Subcutaneous adipose tissue (tissue), 4 donors: ENCODE measurements around the gene PRR15. TPM values are rescaled to one million over a fixed set of nuclear protein-coding genes. Genes with fewer than 3 reads are reported as not detected.

Source experiments
- CTCF ChIP-seq: fragments of 450-650 bp; IDR thresholded peaks from one replicate; pipeline ENCODE4 v1.5.1; 2016; ENCODE audit warnings: low read depth, mild to moderate bottlenecking, control low read depth, antibody characterized with exemption, moderate library complexity
- total RNA-seq, 4 donors: library from RNA; depleted of rRNA; stranded (reverse); fragments of >200 nt; gene quantifications; one replicate each; pipeline ENCODE4 v1.1.0, GENCODE V29; 2016

The PRR15 gene
- total RNA-seq, 4 donors from 2014 or later = 0.34 to 0.88 (median 0.38) TPM; not detected in 1

GRCh38 chr7:29572558-29572957, 8.9 kb downstream of the PRR15 start:
- TF ChIP-seq CTCF = no peak

- TF ChIP-seq CTCF = no peak
These were observed 9.9 kb downstream of the PRR15 start for GRCh38 chr7:29573567-29573966.

- no peak for TF ChIP-seq CTCF
These were observed 11.0 kb downstream of the PRR15 start for GRCh38 chr7:29574659-29575058.

GRCh38 chr7:29587195-29587808, 23.7 kb downstream of the PRR15 start:
- no peak for TF ChIP-seq CTCF

GRCh38 chr7:29588212-29588611, 24.6 kb downstream of the PRR15 start:
- TF ChIP-seq CTCF = no peak

- TF ChIP-seq CTCF = no peak
These were observed 25.5 kb downstream of the PRR15 start for GRCh38 chr7:29588900-29589696.

GRCh38 chr7:29592866-29593265, 29.2 kb downstream of the PRR15 start:
- no peak for TF ChIP-seq CTCF
